ENCODE data around the gene PRKCH.

GRCh38 chr14:61593330-61593729 is 272.0 kb downstream of the PRKCH start:
- no peak for TF ChIP-seq CTCF (conservative IDR thresholded peaks at IDR 0.05; ENCODE audit: low read depth, low read length)
- no peak for TF ChIP-seq EZH2 (IDR thresholded peaks at IDR 0.05; ENCODE audit: low read length, unreplicated experiment)
- TF ChIP-seq EZH2phosphoT487 (IDR thresholded peaks at IDR 0.05; ENCODE audit: borderline replicate concordance, low read length), result no peak
